HG03439 (cell line): ENCODE results near the gene TRIM71.
"Not testable (repeated sequence)": the region's sequence is repeated elsewhere in the genome, so short reads cannot be mapped to it uniquely, and the experiment has no call there.

Experiments used
- ATAC-seq: cut with Tn5 transposase; IDR thresholded peaks from one replicate; pipeline ENCODE4 v1.9.1; 2021; ENCODE audit warnings: mild to moderate bottlenecking, moderate library complexity; ENCODE audit not compliant: unreplicated experiment

Gene TRIM71

GRCh38 chr3:32817558-32818228, at the start of gene TRIM71:
TSS of gene TRIM71 (plus strand) at chr3:32817997. CDS start at chr3:32818081, 84 bp downstream.
- no peak for ATAC-seq

- ATAC-seq = no peak
These were observed 39.4 kb upstream of the TRIM71 start for GRCh38 chr3:32778389-32778788.

GRCh38 chr3:32780071-32780734, 37.6 kb upstream of the TRIM71 start:
- no peak for ATAC-seq

GRCh38 chr3:32780735-32781210, 37.0 kb upstream of the TRIM71 start:
- peak; percentile 28 for ATAC-seq

GRCh38 chr3:32781211-32781968, 36.4 kb upstream of the TRIM71 start:
- ATAC-seq = peak; percentile 97

DNA sequence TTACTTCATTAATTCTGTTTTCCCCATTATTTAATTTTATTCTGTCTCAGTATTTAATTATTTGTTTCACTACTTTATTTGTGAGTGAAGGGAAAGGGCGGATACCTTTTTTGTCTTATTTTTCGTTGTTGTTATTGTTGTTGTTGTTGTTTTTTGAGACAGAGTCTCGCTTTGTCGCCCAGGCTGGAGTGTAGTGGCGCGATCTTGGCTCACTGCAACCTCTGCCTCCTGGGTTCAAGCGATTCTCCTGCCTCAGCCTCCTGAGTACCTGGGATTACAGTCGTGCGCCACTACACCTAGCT, 35.9 kb upstream of the TRIM71 start:
- ATAC-seq = not testable (repeated sequence)

- ATAC-seq = no peak
These were observed 35.4 kb upstream of the TRIM71 start for GRCh38 chr3:32782407-32782806.

GRCh38 chr3:32791833-32792232, 26.0 kb upstream of the TRIM71 start:
- no peak for ATAC-seq

GRCh38 chr3:32794487-32795308, 23.1 kb upstream of the TRIM71 start:
- ATAC-seq = no peak

DNA sequence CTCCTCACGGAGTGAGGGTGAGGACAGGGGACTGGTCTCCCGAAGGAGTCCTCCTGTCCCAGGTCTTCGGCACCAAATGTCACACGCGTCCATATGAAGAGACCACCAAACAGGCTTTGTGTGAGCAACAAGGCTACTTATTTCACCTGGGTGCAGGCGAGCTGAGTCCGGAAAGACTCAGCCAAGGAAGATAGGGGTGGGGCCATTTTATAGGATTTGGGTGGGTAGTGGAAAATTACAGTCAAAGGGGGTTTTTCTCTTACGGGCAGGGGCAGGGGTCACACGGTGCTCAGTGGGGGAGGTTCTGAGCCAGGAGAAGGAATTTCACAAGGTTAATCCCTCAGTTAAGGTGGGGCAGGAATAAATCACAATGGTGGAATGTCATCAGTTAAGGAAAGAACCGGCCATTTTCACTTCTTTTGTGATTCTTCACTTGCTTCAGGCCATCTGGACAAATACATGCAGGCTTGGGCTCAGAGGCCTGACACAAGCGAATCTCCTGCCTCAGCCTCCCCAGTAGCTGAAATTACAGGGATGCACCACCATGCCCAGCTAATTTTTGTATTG, 21.3 kb upstream of the TRIM71 start:
- ATAC-seq = not testable (repeated sequence)

- ATAC-seq = no peak
These were observed 20.0 kb upstream of the TRIM71 start for GRCh38 chr3:32797776-32798175.

GRCh38 chr3:32801440-32801839, 16.4 kb upstream of the TRIM71 start:
- ATAC-seq = not testable (repeated sequence)

GRCh38 chr3:32813180-32813579, 4.6 kb upstream of the TRIM71 start:
- no peak for ATAC-seq

DNA sequence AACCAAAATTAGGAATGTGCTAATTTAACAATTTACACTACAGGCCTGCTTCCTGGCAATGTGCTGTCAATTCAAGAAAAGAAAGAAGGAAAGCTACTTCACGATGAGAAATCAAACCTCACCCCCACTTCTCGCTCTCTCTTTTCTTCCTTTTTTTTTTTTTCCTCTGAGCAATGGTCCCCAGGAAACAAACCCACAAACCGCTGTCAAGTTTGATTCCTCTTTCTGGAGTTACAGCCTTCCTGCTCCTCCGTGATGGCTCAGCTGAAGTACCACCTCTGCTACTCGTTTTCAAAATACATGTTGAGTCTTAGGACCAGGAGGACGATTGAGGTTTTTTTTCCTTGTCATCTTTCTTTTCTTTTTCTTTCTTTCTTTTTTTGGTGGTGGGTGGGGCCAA, 3.4 kb upstream of the TRIM71 start:
- ATAC-seq = no peak

DNA sequence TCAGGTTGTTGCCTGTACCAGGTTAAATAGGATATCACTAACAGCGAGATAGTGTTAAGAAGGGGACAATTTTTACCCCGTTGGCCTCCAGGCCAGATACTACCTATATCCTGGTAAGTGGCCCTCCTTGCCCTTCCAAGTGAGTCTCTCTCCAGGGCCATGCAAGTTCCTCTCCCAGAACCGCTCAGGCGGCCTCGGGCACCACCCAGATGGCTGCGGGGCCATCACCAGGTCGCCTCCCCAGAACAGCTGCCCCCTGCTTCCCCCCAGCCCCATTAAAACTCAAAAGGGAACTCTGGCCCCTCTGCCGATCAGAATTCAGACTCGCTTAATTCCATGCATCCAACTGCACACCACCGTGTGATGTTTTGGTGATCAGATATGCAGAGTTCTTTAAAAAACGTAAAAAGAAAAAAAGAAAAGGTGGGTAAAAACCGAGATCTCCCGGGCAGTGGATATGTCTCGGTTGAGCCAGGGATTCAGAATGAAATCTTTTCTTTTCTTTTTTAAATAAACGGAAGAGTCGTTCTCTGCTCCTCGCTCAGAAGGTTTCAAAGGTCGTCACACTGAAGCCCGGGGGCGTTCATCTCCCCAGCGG, 1.9 kb upstream of the TRIM71 start:
- ATAC-seq = no peak

DNA sequence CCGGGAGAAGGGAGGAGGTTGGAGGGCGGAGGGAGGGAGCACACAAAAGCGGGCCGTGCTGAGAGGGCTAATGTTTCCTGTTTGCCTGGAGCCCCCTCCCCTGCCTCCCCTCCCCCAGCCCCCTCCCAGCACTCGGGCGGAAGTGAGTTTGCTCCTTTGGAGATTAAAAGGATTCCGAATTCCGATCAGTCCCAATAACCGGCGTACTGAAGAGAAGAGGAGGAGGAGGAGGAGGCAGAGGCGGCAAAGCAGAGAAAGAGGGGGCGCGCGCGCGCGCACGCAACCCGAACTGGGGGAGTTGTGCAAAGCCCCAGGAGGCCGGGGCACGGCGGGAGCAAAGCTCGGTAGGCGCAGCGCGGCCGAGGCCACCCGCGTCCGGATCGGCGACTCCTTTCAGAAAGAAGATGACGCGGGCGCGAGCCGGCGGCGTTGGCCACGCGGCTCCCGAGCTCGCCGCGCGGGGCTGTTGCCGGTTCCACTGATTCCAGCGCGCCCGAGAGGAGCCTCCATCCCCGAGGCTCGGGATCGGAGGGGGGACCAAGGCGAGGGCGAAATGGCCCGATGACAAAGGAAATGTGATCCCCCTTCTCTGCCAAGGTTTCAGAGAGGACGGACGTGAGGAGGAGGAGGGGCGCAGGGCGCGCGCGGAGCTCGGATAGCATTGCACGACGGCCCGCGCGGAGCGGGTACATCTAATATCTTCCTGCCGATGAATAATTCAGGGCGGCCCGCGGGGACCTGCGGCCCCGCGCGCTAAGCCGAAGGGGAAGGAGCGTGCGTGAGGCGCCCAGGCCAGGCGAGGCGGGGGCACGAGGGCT, 1.1 kb upstream of the TRIM71 start:
- no peak for ATAC-seq

GRCh38 chr3:32817257-32817557, 590 bp upstream of the TRIM71 start:
- no peak for ATAC-seq

- no peak for ATAC-seq
These were observed 602 bp downstream of the TRIM71 start for GRCh38 chr3:32818229-32818969.

DNA sequence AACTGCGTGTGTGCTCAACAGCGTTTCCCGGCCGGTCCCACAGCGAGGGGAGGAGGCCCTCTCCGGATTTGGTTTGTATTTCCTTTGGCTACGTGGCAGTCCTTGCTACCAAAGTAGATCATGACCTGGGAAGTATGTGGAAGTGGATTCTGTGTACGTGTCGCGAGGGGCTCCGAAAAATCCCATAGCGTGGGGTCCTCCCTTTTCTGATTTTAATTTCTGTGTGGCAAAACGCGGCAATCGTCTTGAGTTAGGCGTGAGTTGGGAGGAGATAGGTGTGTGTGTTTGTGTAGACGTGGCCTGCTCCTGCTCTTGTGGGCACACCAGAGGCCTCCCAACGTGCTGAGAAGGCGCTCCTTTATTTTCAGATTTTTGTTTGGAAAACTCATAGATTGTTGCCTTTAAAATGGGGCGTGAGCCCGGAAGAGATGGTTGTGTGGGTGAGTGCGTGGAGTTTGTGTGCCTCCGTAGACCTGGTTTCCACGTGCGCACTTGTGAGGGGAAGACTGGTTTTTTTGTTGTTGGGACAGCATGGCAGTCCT, 1.2 kb downstream of the TRIM71 start:
- no peak for ATAC-seq
